Endometrium (tissue), 2 donors: ENCODE measurements around the gene SETBP1.

Experiments used
- FAIRE-seq: peaks from 2 replicates; lab custom pipeline; 2012; peaks lifted over from hg19 to GRCh38; lab: Jason Lieb, UNC
- donor health status: control.
- donor health status: control.

The SETBP1 gene

DNA sequence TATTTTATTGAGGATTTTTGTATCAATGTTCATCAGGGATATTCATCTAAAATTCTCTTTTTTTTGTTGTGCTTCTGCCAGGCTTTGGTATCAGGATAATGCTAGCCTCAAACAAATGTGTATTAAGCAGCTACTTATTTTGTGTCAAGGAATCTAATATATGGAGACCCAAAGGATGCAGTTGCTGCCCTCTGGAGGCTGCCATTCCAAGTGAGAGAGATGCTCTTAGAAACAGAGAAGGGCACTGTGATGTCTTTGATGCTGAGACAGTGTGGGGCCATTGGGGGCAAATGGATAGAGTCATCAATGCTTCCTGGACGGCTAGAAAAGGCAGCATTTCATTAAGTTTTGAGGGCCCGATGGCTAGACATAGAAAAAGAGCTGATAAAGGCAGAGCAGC is 292.6 kb downstream of the SETBP1 start:
- FAIRE-seq: no peak

DNA sequence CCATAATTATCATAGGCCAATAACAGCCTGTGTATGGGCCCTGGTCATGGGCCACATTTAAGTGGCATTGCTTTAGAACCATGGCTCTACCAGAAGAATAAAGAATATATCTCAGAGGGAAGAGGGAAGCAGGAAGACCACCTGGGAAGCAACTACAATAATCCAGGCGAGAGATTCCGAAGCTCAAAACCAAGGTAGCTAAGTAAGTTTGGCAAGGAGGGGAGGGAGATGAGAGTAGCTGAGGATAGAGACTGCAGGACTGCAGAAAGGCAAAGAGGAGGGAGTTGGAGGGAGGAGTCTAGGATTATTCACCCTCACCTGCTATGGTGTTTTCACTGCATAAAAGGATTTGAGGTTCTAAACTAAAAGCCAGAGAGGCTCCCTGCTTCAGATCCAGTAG is 293.5 kb downstream of the SETBP1 start:
- no peak for FAIRE-seq

DNA sequence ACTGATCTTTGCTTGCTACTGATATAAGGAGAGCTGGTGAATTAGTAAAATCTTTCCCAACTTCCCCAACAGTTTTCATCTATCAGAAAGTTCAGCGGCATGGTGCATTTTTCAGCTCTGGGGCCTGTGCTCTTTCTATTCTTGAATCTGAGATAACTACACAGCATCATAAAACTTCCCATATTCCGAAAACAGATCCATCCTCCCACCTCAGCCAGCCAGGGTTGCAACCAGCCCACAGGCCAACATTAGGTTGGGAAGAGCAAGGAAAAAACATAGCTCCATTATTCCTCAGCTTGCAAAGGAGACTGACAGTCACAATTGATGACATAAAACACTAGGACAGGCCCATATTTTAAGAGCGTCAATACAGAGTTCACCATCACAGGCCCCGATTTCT is 297.2 kb downstream of the SETBP1 start:
- FAIRE-seq: no peak

- FAIRE-seq: no peak
Measured at GRCh38 chr18:44979748-44980147, 299.1 kb downstream of the SETBP1 start.

DNA sequence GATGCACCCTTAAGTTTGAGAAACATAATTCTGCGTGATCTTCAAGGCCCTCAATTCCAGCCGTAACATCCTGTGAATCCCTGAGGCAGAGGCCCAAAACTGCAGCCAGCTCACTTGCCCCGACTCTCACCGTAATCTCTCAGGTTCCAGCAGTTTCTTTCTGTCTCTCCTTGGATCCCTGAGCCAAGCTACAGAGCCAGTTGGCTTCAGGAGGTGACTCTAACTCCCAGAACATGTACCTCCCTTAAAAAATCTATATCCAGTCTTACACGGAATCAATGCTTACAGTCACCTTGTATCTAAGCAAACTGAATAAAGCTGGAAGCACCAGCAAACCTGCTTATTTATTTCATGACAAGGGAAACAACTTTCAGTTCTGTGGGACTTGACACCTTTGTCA is 300.4 kb downstream of the SETBP1 start:
- no peak for FAIRE-seq

- FAIRE-seq: no peak
Measured at GRCh38 chr18:44986933-44987332, 306.2 kb downstream of the SETBP1 start.

DNA sequence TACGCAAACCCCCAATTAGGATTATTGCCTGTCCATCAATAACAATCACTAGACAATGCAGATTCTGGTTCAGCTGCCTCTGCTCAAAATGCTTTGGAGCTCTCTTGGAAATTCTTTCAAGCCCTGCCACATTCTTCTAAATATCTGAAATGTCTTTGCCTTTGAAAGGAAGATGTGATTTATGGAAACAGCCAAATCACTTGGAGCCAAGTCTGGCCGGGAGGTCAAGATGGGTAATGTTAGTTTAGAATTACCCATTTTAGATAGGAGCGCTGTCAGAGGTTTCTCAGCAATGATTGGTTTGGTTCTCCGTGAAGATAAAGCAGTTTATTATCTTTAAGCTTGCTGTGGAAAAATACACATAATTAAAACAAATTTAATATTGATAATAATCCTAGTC is 306.7 kb downstream of the SETBP1 start:
- no peak for FAIRE-seq

- no peak for FAIRE-seq
Measured at GRCh38 chr18:44988821-44989587, 308.3 kb downstream of the SETBP1 start.

- FAIRE-seq: no peak
Measured at GRCh38 chr18:44996261-44996660, 315.6 kb downstream of the SETBP1 start.

DNA sequence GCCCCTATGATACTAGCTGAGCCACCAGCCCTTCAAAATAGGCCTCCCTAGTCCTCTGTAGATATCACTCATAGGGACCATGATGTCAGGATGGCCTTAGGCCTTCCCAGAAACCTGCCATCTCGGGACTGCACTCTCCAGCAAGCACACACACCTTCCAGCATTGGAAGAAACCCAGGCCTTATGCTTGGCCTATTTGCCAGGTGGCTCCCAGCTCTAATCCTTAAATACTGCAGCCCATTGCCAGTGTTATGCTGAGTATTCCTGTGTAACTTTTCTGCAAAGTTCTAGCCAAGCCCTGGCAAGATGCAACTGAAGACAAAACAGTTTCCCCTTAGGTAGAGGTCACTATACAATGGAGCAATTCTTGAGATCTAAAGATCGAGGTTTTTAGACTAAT is 316.5 kb downstream of the SETBP1 start:
- no peak for FAIRE-seq

DNA sequence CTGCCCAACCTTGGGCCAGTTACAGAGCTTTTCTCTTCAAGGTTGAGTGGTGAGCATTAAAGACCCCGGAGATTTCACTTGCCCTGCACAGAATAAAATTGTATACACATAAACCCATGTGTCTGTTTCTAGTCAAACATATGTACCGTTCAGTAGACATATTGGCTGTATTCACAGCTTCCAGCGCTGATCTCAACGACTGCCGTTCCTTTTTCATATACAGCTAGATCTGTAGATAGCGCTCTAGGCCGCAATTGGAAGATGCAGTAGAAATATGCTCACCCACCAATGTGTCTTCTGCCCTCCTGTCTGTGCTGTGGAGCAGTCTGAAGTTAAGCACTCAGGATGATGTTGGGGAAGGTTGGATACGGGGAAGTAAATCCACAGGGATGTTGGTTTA is 317.7 kb downstream of the SETBP1 start:
- FAIRE-seq: no peak

DNA sequence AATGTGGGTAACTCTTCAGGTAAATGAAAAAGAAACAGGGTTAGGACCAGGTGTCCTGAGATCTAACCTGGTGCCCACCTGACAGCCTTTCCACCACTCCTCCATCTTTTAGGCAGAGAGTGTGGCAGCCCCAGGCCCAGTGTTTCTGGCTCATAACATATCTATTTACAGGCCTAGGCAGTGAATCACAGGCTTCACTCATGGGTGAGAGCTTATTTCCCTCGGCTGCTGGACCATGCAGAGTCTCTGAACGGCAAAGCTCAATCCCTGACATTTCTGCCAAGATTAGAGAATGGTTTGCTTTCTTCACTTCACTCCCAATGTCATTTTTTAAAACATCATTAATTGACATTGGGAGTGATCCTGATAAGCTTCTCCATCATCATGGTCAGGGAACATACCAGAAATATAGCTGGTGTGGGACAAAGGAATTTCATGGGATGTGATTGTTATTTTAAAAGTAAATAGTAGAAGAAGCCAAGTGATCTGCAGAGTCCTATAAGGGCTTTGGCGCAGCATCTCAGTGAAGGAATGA is 323.9 kb downstream of the SETBP1 start:
- no peak for FAIRE-seq

DNA sequence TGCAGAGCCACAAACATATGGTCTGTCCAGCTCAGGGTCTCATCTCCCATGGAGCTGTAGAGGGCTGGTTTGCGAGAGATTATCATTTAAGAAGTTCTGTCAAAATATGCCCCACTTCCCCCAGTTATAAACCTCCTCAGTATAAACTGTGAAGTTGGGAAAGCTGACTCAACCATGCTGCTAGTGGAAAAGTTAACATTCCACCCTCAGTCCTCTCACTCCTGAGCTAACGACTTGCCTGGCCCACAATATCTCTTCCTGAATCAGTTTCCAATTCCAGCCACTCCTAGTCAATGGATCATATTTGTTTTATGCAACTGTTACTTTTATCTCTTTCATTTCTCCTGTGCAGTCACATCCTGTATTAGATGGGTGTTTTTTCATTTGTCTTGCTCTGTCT is 326.2 kb downstream of the SETBP1 start:
- no peak for FAIRE-seq

DNA sequence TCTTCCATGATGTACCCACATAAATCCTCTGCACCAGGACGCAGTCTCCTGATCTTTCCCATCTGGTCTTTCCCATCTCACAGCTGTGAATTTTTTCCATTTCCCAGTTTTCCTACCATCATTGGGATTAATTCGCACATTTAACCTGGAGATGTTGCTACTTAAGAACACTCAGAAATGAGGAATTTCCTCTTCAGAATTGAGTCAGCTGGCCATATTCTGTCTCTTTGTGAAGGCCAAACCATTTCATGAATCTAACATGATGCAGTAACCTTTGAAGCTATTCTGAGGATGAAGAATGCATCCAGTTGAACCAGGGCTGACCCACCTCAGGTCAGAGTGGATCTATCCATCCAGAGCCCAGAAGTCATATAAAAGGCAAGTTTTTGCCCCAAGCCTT is 326.8 kb downstream of the SETBP1 start:
- FAIRE-seq: no peak

DNA sequence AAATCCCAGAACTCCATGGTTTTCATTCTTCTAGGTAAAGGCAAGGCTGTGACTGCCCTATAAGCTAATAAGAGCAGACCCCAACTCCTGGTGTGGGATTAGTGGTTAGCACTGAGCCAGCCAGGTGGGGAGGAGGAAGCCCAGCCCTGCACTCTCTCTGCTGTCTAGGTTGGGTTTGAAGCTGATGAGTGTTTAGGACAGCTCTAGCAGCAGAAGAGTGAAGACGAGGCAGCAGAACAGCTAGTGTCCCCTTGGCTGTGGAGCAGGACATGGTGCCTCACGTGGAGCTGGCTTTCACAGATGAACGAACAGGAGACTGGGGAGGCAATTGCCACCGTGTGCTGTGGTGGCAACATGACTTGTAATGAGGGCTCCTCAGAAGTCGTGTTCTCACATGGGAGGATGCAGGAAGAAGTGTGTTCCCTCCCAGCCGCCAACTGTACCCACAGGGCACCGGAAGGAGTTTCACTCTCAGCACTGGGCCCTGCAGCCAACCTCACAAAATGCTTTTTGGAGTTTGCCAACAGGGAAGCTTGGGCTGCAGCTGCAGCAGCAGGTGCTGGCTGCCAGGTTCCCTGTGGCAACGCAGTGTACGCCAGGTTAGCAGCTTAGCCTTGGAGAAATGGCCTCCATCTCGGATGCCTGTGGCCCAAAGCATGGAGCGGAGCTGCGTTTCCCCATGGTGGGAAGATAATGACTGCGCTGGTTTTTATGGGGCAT is 328.2 kb downstream of the SETBP1 start:
- FAIRE-seq: no peak

DNA sequence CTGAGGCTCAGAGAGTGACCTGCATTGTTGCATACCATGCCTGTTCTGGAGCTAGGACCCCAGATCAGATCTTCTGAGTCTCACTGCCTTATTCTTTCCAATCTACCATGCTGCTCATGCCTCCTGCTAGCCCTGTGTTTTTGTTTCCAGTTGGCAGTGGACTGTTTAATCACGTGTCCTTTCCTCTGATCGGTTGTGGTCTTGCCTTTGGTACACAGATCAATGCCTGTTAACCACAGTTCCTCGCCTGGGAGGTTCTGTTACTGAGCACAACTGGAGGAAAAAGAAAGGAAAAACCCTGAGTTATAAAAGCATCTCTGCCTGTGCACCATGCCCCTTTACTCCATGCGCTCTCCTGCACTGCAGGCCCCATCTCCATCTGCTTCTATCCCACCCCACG is 329.1 kb downstream of the SETBP1 start:
- FAIRE-seq: no peak

- no peak for FAIRE-seq
Measured at GRCh38 chr18:45012286-45012685, 331.6 kb downstream of the SETBP1 start.

DNA sequence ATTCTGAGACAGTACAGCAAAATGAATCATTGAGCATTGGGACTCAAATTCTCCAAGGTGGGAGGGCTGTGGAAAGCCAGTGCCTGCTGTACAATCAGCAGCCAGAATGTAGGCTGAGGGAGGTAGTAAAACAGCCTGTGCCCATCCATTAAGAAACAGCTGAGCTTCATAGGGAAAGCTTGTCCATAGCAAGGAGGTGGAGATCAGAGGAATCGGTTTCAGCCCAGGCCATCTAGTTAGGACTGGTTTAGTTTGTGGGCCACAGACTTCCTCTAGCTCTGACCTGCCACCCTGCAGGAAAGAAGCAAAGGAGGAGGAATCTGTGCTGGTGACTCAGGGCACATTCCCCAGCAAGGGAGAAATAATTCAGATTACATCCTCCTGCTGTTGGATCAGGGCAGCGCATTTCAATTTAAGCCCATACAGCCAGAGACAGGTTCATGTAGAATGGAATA is 333.4 kb downstream of the SETBP1 start:
- no peak for FAIRE-seq

GRCh38 chr18:45015788-45016128 is 335.1 kb downstream of the SETBP1 start:
- FAIRE-seq: no peak

DNA sequence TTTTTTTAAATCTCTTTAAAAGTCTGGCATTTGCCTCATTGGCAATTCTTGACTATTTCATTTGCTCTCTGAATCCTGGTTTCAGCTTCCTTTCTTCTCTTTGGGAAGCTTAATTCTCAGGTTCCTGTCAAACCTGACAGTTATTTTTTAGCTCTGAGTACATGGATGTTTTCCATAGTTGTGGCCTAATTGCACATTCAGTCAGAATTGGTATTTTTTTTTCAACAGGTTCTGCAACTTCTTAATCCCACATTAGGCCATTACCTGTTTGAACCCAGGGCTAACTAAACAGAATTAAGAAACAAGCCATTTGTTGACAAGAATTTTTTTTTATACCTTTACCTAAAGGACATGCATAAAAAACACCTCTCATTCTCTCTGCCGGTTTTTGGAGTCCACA is 338.8 kb downstream of the SETBP1 start:
- FAIRE-seq: no peak

DNA sequence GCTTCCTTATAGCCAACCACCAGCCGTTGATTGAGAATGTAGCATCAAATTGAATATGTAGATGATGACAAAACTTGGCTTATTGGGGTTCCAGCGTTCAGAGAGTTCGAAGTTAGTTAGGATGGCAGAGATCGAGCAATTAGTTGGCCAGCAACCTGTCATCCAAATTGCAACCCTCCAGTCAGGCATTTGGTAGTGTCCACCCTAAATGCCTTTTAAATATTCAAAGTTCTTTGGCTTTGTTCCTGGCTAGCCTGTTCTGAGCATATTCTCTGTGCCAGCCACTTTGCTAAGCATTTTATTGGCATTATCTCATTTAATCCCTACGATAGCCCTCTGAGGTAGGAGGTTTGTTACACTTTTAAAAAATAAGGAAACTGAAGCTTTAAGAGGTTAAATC is 342.8 kb downstream of the SETBP1 start:
- FAIRE-seq: no peak

DNA sequence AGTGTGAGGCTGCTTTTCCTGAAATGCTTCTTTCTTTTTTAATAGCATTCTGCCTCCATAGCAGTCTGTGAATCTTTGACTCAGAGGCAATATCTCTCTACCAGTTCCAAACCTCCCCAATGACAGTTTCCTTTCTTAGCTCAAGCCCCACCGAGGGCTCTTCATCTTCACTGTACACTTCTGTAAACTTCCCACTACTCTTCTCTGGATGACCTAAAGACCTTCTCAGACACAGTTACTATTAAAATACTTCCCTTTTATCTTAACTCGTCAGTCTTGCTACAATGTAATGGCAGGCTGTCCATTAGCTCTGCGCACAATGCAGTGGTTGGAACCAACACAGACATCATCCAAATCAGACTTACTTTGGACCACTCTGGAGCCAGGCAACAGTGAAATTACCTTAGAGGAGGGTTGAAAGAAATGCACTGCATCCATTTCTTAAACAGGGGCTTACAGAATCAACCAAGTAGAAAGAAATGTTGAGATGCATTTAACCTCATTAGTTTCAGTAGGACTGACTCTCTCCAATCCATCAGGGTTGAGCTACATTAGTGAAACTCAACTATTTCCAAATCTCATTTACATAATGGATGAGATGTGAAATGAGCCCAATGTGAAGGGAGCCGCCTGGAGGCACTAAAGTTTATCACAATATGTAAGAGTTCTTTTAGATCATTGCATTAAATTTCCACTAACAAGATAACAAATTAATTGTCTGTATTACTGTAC is 343.8 kb downstream of the SETBP1 start:
- no peak for FAIRE-seq

- FAIRE-seq: no peak
Measured at GRCh38 chr18:45025089-45025450, 344.4 kb downstream of the SETBP1 start.
